A204.1 (cell line): ENCODE results near the gene RSPO3.

Source experiments
- FAIRE-seq: peaks from 2 replicates; lab custom pipeline; 2012; peaks lifted over from hg19 to GRCh38; lab: Jason Lieb, UNC

Gene RSPO3

DNA sequence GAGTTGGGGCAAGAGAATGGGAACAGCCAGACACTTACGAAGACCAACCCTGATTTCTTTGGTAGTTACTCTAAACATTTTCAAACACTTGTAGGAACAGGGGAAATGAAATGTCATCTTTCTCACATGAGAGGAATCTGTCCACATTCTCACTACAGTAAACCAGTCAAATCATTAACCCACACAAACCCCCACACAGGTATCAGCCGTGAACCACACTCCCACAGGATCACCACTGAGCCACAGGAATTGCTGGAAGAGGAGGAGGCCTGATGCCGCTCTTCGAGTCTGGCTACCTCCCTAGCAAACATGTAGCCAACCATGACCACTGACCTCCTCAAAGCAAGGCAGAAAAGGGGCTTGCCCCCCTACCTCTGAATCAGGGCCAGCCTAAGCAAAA lies 6.9 kb upstream of the RSPO3 start:
- FAIRE-seq = no peak

DNA sequence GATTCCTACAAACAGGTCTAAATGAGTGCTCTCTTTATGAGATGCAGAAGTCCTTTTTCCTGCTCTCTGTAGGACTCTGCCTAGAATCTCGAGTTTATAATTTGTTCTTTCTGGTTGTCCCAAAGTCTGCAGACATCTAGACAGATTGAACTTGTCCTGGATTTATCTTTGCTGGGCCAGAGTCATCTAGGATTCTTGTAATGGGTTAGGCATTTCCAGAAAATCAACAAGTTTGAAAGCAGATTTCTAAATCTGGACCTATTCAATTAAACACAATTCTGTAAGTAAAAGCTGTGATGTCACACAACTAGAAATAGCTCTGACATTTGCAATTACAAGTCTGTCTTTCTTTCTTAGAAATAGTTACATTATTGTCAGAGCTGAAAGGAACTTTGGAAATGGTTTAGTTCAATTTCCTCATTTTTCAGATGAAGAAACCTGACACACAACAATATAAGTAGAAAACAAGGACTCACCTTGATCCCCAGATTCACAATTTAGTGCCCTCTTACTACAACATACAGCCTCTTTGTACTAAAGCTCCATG lies 4.2 kb upstream of the RSPO3 start:
- no peak for FAIRE-seq

GRCh38 chr6:127115084-127115655 lies 3.3 kb upstream of the RSPO3 start:
- no peak for FAIRE-seq

GRCh38 chr6:127115746-127116145 lies 2.7 kb upstream of the RSPO3 start:
- FAIRE-seq = no peak

DNA sequence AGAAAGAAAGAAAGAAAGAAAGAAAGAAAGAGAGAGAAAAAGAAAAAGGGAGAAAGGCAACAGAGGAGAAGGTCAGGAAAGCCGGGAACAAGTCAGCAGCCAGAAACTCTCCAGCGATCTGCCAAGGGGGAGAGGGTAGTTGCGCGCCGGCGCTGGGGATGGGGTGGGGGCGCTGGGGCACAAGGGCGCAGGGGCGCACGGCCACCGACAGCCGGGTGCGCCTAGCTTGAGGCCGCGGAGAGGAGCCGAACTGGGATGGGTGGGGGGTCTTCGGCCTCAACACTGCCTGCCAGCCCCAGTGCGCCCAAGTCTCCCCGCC lies 533 bp upstream of the RSPO3 start:
- no peak for FAIRE-seq

DNA sequence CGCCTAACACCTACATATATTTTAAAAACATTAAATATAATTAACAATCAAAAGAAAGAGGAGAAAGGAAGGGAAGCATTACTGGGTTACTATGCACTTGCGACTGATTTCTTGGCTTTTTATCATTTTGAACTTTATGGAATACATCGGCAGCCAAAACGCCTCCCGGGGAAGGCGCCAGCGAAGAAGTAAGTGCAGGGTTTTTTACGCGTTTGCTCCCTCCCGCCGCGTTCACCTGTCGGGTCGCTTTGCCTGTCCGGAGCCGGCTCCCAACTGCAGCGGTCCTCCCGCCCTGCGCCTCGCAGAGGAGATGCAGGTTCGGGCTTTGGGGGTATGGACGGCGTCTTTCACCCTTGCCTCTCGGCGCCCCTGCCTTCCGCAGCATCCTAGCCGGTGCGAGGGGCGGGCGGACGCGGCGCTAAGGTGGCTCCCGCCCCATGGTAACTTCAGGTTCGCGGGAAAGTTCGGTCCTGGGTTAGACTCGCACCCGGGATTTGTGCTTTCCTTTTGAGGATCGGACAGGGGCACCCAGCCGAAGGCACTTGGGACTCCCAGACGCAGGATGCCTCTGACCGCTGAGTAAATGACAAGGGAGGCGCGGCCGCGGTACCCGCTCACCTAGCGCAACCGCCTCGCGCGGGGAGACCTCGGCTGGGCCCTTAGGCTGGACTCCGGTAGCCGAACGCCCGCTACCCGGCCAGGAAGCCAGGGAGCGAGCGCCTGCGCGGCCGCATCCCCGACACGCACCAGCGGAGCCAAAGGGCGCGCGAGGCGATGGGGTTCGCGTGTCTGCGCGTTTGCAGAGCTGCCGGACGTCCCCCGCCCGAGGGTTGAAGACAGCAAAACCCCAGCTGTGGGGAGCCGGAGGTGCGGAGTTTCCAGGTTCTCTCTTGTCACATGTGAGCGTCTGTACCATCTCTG lies 891 bp downstream of the RSPO3 start:
- FAIRE-seq = no peak

DNA sequence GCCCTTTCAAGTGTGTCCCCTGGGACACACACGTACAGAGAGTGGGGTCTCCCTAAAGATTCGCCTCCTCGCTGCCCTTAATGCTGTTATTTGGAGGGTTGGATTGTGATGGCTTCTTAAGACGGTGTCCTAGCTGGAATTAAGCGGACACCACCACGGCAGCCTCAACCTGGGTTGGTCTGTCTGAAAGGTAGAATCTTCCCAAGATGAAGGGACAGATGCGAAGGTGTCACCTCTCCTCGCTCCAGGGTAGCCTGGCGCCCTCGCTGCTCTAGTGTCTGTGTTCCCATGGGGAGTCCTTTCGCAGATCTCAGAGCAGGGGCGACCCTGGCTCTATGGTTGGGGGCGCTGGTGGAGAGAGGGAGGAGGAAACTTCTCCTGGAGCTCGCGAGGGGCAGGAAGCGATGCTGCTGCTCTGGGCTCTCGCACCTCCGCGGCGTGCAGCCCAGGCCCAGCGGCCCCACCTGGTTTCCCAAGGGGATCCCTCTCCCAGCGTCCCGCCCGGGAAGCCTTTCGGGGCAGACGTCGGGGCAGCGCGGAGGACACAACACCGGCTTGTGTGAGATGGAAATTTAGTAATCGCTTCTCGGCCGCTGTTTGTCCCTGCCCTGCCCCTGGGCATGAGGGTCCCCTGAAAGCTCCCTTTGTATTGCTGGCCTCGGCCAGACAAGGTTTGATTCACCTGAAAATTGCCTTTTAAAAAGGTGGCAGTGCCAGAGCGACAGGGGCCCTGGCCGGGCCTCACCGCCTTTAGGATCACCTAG lies 1.7 kb downstream of the RSPO3 start:
- no peak for FAIRE-seq

DNA sequence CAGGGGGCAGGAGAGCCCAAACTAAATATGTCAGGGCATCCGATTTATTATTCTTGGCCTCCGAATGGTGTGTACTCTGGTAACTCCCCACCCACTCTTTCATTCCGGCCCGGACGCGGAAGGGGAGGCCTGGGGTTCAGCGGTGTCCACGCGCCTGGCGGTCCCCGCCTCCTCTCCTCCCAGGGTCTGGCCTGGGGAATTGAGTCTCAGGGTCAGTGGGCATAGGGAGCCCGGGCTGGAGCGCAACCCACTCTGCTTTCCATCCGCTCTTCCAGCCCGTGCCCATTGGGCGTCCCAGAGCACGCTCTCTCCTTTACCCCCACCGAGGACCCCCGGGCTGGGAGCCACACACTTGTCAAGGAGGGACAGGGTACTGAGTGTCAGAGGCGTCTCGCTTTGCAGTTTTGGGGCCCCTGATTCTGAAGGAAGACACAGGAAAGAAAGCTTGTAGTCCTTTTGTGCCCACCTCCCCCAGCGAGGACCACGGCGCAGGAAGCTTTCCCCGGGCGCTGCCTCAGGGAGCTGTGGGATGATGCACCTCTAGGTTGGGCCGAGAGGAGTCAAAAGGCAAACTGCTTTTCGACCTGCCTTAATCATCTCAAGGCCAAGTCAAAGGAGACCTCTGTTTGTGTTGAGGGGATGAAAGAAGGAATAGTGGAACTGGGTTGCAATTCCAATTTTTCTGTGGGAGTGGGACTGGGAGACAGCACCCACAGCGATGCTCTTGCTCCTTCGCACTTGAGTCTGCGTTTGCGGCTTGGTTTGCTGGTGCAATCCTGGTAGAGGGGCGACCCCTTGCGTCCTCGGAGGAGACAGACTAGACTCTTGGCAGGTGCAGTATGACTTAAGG lies 2.5 kb downstream of the RSPO3 start:
- FAIRE-seq = no peak

DNA sequence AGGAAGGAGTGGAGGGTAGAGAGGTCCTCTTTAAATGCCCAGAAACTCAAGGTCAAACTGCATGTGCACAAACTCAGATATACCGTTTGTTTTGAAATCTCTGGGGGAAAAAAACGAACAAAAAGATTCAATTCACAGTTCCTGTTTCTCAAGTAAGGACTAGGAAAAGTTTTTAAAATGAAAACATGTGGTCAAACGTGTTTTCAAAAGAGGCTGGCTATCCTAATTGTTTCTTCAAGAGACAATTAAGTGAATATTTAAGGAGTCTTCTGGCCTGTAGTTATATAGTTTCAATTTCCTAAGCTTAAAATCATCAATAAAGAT lies 3.1 kb downstream of the RSPO3 start:
- no peak for FAIRE-seq

DNA sequence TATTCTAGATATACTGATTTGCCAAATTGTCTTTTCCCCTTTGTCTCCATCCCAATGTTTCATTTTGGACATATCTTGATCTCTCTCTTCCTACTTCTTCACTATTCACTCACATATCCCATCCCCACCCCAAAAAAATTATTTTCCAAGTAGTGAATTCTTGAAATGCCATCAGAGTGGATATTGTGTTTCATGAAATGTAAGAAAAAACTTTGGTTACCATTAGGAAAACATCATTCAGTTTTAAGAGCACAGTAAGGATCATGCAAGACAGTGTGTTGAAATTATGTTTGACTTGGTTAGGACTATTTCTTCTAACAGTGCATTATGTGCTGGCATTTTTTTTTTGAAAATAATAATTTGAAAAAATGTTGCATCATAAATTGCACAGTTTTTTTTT lies 5.7 kb downstream of the RSPO3 start:
- no peak for FAIRE-seq

DNA sequence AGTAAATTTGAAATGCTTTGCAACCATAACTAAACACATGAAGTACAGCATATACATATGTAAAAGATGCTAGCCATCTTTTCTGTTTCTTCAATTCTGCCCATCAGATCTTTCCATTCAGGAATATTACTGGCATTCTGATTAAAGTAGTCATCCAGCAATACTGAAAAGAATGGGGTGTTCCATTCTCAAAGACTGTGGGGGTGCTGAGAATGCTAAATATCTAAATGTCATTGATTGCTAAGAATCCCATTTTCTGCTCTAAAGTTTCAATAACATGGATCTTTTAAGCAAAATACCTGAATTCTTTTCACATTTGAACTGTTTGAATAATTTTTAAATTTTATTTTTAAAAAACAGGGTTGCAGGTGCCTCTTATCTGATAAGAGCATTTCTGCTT lies 6.2 kb downstream of the RSPO3 start:
- no peak for FAIRE-seq

DNA sequence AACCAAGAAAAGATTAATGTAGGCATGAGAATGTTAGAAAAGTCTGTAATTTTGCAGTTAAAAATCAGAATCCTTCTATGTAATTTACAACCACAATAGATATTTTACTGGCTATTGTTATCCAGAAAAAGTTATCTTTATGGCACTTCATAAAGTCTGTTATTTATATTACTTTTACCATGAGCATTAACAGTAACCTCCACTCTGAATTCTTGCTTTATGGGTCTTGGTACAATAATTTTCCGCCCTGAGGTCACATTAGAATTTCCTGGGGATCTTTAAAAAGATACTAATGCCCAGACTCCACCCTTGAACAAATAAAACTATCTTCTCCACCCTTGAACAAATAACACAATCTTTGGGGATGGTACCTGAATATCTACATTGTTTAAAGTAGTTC lies 9.6 kb downstream of the RSPO3 start:
- FAIRE-seq = no peak

DNA sequence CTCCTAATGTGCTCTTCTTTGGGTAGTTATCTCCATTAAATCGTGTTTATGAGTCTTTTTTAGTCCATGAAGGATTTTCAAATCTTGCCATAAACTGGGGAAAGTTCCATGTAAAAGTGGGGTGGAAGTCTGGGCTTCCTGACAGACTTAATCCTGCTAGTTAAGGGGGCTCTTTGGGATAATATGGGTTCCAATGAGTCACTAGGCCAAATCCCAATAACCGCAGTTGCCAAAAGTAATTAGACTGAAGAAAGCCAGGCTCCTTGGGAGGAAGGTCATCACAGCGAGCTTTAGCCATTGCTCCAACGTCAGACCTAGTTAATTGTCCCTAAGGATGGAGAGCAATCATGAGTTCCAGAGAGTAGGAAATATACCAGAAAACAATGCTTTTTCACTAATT lies 10.8 kb downstream of the RSPO3 start:
- no peak for FAIRE-seq

DNA sequence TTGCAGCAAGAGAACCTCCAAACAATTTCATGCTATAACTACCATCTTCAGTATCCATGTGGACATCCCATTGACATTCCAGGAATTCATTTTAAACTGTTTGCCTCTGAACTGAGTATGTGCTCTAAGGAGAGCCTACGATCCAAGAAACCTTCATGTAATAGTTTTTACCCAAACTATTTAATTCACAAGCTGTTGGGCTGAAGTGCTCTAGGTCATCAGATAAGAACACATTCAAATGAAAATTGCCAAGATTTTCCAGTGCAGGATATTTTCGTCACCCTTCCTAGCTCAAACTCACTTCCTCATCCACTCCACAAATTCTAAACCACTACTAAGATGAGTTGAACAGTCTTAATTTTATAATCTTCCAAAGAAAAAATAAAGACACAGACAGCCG lies 12.8 kb downstream of the RSPO3 start:
- no peak for FAIRE-seq

GRCh38 chr6:127131772-127132376 lies 13.4 kb downstream of the RSPO3 start:
- FAIRE-seq = no peak

DNA sequence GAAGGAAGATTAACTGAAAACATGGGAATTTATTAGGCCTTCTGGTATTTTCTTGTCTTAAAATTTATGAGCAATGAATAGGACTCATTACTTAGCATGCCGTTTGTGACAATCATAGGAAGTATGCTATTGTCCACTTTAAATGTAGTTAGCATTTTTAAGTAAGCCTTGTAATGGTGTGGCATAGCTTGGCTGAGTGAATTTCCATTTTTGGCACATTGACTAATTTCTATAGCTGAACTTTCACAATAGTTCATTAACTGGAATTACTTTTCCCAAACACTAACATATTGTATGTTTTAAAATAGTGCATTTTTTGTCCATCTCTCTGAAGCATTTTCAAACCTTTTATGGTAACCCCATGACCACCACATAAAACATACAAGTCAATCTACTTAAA lies 15.7 kb downstream of the RSPO3 start:
- no peak for FAIRE-seq

DNA sequence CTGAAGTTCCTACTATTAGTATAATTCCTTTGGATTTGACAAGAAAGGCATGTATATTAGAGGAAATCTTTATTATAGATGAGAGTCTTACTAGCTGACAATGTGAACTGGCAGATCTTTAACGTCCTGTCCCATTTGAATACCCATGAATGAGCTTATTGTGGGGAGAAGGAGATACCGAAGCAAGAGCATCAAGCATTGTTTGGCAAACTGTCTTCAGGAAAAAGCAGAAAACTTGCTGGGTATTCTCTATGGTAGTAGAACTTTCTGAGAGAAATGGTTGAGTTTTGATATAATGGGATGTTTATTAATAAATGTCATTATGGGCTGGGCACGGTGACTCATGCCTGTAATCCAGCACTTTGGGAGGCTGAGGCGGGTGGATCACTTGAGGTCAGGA lies 18.3 kb downstream of the RSPO3 start:
- no peak for FAIRE-seq

GRCh38 chr6:127146932-127147331 lies 28.5 kb downstream of the RSPO3 start:
- FAIRE-seq = no peak

DNA sequence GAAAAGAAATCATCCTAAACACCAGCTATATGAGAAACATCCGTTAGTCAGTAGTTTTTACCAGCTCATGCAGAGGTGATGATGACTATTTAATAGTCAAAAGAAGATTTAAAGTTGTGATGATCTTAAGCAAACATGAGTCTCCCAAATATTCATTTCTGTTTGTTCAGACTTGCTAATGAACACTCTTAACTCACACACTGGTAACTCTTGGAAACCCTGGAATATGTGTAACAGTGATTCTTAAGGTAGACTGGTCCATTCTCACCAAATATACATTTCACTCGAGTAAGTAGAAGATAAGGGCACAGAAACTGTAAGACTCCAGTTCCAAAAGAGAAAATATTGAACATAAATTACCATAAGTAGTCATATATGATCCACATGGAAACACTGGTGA lies 29.1 kb downstream of the RSPO3 start:
- FAIRE-seq = no peak

GRCh38 chr6:127148511-127148910 lies 30.0 kb downstream of the RSPO3 start:
- no peak for FAIRE-seq

- no peak for FAIRE-seq
Measured at GRCh38 chr6:127154509-127154908, 36.0 kb downstream of the RSPO3 start.

GRCh38 chr6:127160484-127160883 lies 42.0 kb downstream of the RSPO3 start:
- FAIRE-seq = no peak
